Activated CD4-positive, alpha-beta T cell treated with anti-CD3 and anti-CD28 coated beads, Interleukin-2, Interleukin-4, amounts not matched to agents 100 ng/mL and 50 ng/mL, durations not matched to agents 16 hours and 8 hours (primary cell): ENCODE measurements around the gene NIF3L1.

Source experiments
- DNase-seq: peaks from one replicate; pipeline ENCODE4 v3.0.0-alpha.2; 2020; ENCODE audit warnings: low spot score

NIF3L1 gene

DNA sequence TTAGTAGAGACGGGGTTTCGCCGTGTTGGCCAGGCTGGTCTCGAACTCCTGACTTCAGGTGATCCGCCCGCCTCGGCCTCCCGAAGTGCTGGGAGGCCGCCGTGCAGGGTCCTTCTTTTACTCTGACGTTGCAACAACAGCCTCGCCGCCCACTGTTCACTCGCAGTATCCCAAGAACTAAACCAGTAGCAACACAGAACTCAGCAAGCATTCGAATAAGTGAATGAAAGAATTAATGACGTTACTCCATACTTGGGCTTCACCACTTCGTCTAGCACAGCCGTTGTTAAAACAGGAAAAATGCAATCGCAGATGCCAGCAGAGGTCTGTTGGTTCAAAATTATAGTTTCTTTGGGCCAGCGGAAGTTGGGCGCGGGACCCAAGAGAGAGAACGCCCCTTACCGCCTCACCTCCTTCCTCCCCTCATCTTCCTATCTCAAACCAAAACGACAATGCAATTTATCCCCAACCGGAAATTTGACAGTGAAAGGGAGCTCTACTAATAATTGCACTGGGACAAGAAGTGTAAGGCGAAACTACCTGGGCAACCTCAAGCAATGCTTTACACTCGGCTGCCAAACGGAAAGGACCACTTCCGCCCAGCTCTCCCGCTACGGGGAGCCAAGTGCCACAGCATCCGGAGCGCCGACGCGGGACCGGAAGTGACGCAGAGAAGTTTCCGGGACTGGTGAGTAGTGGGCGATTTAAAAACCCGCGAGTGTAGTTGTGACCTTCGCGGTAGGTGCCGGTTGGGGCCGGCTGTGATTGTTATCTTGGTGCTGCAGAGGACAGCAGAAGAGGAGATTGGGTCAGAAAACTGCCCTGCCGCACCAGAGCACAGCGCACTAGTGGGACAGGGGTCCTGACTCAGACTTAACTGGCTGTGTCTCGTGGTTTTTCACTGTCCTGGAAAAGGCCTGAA, at the start of gene NIF3L1, which contains the start of gene PPIL3:
NIF3L1 (plus strand) TSS at position 668 of the 922 bp plus-strand sequence. CDS start 2,573 bp downstream, outside the sequence.
PPIL3 (minus strand) TSS at position 374 of the 922 bp plus-strand sequence. CDS start 1,462 bp downstream, outside the sequence.
- DNase-seq = peak; percentile 99

GRCh38 chr2:200839513-200839912, 49.7 kb upstream of the NIF3L1 start:
- no peak for DNase-seq

GRCh38 chr2:200843993-200844948, 44.9 kb upstream of the NIF3L1 start:
- DNase-seq = no peak

DNA sequence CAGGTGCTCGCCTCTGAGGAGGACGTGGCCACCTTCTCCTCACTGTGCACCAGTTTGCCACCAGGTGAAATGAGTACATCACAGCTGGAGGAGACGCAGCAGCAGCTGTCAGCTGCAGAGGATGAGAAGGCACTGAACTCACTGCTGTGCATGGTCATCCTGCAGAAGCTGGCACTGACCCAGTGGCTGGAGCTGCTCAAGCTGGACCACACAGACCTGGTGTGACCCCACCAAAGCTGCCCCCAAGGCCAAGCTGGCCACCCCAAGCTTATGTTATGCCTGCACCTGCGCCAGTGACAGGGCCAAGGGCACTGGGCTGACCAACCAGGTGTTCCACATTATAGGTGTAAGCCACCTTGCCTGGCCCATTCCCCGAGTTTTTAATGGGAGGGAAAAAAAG, 44.0 kb upstream of the NIF3L1 start:
- DNase-seq = no peak

DNA sequence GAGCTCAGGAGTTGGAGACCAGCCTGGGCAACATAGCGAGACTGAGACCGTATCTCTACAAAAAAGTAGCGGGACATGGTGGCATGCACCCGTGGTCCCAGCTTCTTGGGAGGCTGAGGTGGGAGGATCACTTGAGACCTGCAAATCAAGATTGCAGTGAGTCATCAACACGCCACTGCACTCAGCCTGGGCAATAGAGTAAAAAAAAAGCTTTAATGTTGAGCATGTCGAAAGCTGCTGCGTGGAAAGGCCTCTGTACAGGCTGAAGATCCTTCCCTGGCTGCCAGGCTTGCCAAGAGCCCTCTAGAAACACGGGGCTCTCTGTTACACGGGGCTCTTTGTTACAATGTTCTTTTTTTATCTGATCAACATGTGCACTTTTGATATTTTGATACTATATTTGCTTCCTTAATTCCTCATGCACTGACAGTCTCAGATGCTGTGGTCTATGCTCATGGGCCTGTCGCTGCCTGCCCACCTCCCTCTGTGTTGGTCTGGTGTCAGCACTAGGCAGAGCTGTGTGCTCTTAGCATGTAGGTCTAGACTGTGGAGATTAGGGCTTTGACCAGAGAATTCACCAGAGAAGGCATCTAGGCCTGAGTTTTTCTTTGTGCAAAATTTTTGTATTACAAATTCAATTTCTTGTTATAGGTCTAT, 43.4 kb upstream of the NIF3L1 start:
- no peak for DNase-seq

DNA sequence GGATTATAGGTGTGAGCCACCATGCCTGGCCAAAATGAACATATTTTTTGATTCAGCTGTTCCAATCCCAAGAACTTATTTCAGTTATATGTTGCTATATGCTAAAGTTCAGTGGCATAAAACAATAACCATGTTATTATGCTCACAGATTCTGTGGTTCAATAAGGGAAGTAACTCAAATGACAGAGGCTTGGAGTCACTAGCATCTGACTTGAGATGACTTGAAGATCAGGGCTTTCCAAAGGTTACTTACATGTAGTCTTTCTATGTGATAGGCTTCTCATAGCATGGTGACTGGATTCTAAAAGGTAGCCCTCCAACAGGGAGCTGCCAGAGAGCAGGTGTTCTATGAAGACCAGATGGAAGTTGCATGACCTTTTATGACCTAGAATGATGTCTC, 41.9 kb upstream of the NIF3L1 start:
- DNase-seq = no peak

- no peak for DNase-seq
These were observed 41.2 kb upstream of the NIF3L1 start for GRCh38 chr2:200847939-200848338.

DNA sequence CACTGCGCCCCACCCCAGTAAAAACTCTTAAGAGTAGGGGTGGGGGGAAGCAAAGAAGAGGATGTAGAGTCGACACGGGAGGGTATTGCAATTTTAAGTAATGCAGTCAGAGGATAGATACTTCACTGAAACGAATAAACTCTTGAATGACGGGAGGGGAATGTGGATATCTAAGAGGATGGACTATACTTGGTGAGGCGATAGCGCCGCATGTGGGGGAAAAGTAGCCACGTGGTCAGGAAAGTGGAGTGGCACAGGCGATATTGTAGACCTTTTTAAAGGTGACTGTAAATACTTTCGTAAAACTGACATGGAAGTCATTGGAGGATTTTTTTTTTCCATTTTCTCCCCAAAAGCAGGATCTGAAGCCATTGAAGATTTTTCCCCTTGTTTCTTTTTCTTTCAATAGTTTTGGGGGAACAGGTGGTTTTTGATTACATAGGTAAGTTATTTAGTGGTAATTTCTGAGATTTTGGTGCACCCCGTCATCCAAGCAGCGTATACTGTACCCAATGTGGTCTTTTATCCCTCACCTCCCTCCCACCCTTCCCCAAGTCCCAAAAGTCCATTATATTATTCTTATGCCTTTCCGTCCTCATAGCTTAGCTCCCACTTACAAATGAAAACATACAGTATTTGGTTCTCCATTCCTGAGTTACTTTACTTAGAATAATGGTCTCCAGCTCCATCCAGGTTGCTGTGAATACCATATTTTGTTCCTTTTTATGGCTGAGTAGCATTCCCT, 38.5 kb upstream of the NIF3L1 start:
- no peak for DNase-seq

- no peak for DNase-seq
These were observed 37.5 kb upstream of the NIF3L1 start for GRCh38 chr2:200851398-200852248.

GRCh38 chr2:200852605-200853004, 36.6 kb upstream of the NIF3L1 start:
- DNase-seq = no peak

- no peak for DNase-seq
These were observed 32.4 kb upstream of the NIF3L1 start for GRCh38 chr2:200856806-200857205.

- DNase-seq = peak; percentile 20
These were observed 28.9 kb upstream of the NIF3L1 start for GRCh38 chr2:200860092-200860795.

GRCh38 chr2:200861617-200862155, 27.5 kb upstream of the NIF3L1 start:
- no peak for DNase-seq

GRCh38 chr2:200862532-200863000, 26.6 kb upstream of the NIF3L1 start:
- DNase-seq = peak; percentile 83

DNA sequence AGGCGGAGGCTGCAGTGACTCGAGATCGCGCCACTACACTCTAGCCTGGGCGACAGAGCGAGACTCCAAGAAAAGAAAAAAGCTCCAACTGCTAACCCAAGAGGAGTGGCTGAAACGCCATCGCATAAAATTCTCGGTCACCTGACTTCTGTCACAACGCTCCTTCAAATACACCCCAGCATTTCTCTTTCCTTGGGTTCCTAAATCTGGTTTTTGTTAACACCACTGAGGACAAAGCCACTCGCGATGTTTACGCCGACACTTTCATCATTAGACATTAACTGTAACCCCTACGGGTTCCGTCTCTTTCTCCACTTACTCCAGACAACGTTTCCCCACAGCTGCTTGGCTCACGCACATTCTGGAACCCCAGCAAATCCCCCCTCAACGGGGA, 25.4 kb upstream of the NIF3L1 start:
- peak; percentile 18 for DNase-seq

GRCh38 chr2:200864176-200865034, 24.8 kb upstream of the NIF3L1 start, which contains the start of gene CLK1:
Gene CLK1 (minus strand): TSS chr2:200864658. CDS start chr2:200861862, 2,796 bp downstream.
- peak; percentile 96 for DNase-seq

GRCh38 chr2:200869014-200869413, 20.2 kb upstream of the NIF3L1 start:
- no peak for DNase-seq

GRCh38 chr2:200871151-200871550, 18.0 kb upstream of the NIF3L1 start:
- DNase-seq = no peak
